HG03460 (cell line): Measurements from ENCODE around the gene GPR160.
"Not testable (repeated sequence)": the region's sequence is repeated elsewhere in the genome, so short reads cannot be mapped to it uniquely, and the experiment has no call there.

ENCODE experiments used
- ATAC-seq: cut with Tn5 transposase; IDR thresholded peaks from one replicate; pipeline ENCODE4 v1.9.1; 2021; ENCODE audit not compliant: unreplicated experiment

The GPR160 gene

DNA sequence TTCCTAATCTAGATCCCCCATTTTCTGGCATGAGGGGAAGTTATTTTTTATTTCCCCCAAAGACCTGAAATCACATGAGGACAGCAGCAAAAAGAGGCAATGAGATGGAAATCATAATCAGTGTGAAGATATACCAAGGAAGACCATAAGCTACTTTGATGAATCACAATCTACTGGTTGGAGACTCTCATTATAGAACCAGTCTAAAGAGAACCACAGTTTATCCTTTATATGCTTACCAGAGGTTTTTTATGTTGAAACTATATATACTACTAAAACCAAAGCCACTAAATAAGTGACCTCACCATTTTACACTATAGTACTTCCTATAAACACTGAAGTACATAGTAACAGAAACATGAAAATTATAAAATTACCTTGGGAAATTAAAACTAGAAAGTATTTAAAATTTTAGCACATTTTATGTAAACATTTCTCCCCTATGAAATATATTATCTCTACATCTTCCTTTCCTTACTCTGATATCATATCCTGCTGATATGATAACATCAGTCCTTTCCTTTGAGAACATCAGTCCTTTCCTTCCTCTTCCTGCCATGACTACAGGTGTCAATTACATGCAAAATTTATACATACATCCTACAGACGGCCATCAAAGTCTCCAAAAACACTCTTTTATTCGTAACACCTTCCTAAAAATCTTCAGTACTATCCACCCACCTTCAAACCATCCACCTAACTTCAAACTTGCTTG lies 71.9 kb downstream of the GPR160 start:
- ATAC-seq: no peak

DNA sequence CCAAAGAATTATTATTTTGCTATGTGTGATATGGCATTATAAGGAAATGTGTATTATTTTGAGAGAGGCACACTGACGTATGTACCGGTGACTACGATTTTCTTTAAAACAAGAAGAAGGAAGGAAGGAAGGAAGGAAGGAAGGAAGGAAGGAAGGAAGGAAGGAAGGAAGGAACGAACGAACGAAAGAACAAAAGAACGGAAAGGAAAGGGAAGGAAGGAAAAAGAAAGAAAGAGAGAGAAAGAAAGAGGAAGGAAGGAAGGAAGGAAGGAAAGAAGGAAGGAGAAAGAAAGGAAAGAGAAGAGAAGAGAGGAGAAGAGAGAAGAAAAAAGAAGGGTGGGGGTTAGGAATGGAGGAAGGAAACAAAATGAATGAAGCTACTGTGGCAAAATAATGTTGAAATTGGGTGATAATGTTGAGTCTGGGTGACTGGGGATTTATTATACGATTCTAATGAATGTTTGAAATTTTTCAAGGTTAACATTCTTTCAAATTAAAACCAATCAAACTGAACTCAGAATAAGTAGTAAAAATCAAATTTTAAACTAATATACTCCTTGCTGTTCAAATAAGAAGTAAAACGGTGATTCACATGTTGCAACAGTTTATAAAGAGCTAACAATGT lies 73.5 kb downstream of the GPR160 start:
- no peak for ATAC-seq

- not testable (repeated sequence) for ATAC-seq
Observed at GRCh38 chr3:170114165-170114564, 76.4 kb downstream of the GPR160 start.

- ATAC-seq: no peak
Observed at GRCh38 chr3:170117134-170117533, 79.3 kb downstream of the GPR160 start.

GRCh38 chr3:170128259-170128976 lies 90.6 kb downstream of the GPR160 start:
- peak; percentile 95 for ATAC-seq

- ATAC-seq: peak; percentile 40
Observed at GRCh38 chr3:170128977-170129431, 91.2 kb downstream of the GPR160 start.

- no peak for ATAC-seq
Observed at GRCh38 chr3:170130532-170130931, 92.7 kb downstream of the GPR160 start.

- ATAC-seq: no peak
Observed at GRCh38 chr3:170132335-170132734, 94.5 kb downstream of the GPR160 start.
